B cell (primary cell): Measurements from ENCODE around the gene RIMBP2.

Experiments used
- EZH2 ChIP-seq: IDR thresholded peaks from 2 replicates; pipeline ENCODE4 v1.6.1; 2012; ENCODE audit warnings: borderline replicate concordance, low read depth, mild to moderate bottlenecking, moderate library complexity, low read length; ENCODE audit not compliant: insufficient read depth, poor library complexity, severe bottlenecking
- TF ChIP-seq, protein P1 (sequence below): fragments of 200-600 bp; IDR thresholded peaks from one replicate; pipeline ENCODE4 v1.8.0; 2022; ENCODE audit warnings: antibody characterized with exemption, mild to moderate bottlenecking

DNA sequence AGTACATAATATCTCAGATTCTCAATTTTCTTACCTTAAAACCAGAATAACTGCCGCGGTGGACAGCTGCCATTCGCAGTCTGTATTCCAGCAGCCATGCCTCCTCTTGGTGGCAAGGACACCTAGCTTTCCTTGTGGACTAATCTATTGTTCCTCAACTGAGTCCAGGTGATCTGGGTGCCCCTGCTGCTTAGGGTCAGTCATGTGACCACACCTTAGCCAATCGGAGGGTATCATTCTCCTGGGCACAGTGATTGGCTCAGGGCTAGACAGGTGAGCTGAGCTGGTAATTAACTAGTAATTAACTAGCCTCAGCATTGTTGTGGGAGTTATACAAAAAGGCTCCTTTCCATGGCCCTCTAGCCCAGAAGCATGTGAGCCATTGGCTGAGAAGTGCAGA, 55.0 kb downstream of the RIMBP2 start:
- TF ChIP-seq, protein P1, sequence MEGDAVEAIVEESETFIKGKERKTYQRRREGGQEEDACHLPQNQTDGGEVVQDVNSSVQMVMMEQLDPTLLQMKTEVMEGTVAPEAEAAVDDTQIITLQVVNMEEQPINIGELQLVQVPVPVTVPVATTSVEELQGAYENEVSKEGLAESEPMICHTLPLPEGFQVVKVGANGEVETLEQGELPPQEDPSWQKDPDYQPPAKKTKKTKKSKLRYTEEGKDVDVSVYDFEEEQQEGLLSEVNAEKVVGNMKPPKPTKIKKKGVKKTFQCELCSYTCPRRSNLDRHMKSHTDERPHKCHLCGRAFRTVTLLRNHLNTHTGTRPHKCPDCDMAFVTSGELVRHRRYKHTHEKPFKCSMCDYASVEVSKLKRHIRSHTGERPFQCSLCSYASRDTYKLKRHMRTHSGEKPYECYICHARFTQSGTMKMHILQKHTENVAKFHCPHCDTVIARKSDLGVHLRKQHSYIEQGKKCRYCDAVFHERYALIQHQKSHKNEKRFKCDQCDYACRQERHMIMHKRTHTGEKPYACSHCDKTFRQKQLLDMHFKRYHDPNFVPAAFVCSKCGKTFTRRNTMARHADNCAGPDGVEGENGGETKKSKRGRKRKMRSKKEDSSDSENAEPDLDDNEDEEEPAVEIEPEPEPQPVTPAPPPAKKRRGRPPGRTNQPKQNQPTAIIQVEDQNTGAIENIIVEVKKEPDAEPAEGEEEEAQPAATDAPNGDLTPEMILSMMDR: no peak
- no peak for TF ChIP-seq EZH2
